Kasumi-1 (cell line): ENCODE data around the gene GLDN.

Source experiments
- DNase-seq, 2 experiments: peaks; one replicate each; lab custom pipeline; 2025; lab: John Stamatoyannopoulos, UW

GLDN gene

DNA sequence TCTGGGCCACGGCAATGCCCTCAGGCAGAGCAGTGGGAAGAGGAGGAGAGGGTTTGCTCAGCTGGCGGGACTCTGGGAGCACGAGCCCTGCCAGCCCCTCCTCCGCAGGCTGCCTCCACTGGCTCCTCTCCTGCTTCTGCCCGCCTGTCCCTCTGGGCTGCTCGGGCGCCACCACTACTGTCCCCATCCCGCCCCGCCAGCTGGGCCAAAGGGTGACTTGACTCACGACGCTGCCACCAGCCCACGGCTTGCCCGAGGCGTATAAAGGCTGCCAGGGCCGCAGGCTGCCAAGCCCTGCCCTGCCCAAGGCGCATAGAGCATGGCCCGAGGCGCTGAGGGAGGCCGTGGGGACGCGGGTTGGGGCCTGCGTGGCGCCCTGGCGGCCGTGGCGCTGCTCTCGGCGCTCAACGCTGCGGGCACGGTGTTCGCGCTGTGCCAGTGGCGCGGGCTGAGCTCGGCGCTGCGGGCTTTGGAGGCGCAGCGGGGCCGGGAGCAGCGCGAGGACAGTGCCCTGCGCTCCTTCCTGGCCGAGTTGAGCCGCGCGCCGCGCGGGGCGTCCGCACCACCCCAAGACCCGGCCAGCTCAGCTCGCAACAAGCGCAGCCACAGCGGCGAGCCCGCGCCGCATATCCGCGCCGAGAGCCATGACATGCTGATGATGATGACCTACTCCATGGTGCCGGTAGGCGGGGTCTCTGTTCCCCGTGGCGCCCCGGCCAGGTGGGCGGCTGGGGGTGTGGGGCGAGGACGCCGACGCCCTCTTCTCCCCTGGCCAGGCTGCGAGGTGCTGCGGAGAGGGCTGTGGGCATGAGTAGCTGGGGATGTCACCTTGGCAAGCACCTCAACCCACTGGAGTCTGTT, at the start of gene GLDN:
Gene GLDN (plus strand): TSS at position 290 of the 861 bp plus-strand sequence. CDS start 30 bp downstream, at position 320.
- DNase-seq: no peak

DNA sequence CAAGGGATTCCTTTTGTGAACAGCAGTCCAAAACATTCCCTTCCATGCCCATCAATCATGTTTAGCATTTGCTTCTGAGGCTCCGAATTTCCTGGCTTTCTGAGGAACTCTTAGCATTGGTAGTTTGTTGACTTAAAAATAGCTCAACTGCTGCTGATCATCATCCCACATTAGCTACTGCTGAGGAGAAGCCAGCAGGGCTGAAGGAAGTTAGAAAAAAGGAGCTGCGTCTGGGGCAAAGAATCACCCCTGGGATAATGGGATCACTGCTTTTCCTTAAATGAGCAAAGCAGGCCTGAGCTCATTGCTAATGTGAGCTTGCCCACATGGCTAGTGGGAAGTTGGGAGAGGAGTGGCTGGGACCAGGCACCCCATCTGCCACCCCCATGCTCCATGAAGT, 42.8 kb upstream of the GLDN start:
- no peak for DNase-seq

DNA sequence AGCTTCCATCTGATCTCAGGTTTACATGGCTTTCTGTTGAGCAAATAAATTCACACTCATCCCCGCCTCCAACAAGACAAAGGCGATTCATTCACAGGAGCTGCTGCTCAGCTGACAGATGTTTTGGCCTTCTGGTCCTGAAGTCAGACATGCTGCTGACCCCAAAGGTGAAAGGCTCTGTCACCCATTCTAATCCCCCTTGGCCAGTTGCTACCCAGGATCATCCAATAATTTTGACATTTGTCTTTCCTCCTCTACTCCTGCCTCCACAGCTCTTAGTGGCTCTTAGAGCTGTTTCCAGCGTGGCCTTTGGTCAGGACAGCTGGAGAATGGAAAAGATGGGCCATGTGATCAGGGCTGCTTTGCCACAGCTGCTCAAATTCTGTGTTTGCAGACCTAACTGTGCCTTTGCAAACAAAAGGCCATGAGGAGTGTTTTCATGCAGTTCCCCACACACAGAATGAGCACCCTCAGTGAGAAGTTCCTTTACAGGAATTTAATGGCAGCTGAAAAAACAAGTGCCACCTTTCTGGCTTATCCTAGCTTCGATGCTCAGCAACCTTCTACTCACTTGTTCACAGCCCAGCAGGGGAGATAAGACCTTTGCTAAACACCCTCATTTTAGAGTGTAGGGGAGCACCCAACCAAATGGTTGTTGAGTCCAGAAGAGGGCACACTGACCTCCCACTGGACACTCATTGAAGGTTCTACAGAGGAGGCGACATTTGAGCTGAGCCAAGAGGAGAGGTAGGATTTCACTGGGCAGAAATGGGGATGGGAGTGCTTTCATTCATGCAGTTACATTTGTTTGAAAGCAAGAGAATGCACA, 42.1 kb upstream of the GLDN start:
- no peak for DNase-seq

DNA sequence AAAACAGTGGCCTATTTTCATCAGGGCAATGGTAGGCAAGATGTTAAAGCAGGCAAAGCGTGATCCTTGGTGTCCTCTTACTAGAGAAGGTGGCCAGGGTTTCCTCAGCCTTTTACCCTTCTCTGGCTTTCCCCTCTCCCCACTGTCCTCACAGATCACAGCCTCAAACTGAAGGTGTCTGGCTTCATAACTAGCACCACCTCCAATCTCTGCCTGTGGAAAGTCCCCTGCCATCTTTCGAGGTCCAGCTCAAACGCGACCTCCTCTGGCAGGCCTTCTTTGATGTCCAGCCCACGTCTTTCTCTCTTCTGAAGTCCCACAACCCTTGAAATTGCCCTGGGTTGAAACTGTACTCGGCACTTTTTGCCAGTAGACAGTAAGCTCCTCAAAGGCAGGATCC, 39.0 kb upstream of the GLDN start:
- DNase-seq: no peak

DNA sequence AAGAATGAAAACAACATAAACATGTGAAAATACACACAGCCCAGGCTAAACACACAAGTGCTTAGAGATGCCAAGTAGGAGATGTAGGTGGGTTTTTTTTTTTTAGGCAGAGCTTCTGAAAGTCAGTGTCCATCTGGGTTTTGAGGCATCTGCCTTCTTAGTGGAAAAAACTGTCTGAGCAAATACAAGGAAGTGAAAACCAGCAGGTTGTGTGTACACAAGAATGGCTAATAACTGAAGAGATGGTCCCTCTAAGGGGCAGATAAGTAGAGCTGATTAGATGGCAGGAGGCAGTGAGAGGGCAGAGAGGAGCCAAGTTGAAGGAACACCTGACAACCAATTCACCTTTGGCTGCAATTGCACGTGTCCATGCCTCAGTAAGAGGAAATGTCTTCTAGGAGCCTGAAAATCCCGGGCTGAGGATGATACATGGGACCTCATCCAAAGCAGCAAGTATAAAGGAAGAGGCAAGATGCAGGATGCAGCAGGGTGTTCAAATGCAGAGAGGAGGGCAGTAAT, 37.9 kb upstream of the GLDN start:
- no peak for DNase-seq

DNA sequence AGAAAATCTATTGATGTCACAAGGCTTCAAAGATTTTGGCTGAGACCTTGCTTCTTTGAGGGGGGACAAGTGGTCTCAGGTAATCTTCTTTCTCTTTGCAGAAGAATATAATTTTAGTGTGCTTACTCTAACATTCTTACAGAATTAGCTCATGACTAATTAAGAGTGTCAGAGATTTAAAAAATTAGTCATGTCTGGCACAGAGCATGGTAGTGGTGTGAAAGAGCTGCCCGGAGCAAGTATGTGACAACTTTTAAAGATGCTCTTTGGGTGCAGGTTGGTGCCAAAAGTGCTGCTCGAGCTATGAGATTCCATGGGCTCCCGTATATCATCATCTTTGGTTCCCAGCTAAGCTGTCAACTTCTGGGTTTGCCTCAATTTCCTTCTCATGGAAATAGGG, 34.1 kb upstream of the GLDN start:
- no peak for DNase-seq

DNA sequence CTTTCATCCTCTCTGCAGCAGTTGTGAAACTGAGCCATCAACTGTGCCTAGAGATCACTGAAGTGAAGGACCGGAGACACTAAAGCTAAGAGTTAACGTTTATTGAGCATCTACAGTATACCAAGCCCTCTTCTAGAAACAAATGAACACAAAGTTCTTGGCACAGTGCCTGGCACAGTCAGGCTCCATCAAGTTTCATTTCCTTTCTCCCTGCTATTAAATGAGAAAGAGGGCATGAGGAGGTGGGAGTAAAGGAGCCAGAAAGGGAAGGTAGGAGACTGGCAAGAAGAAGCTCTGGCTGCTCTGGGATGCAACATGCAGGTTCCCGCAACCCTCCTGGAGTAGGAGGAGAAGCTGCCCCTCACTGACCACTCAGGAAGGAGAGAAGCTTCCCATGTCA, 33.6 kb upstream of the GLDN start:
- no peak for DNase-seq

DNA sequence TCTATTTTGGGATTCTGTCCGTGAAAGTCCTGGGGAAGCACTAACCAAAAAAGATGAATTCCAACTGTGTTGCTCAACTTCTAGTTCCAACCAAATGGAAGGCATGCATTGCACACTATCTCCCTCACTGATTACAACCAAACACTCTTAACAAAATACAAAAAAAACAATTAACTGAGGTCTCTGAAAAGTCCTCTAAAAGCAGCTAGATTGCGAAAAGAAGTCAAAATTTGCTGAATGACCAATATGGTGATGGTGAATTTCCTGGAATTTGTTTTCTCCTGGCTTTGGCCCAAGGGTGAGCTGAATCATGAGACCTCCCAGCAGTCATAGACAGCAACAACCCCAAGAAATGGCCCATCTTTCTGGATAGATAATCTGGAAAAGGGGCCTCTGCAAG, 31.4 kb upstream of the GLDN start:
- no peak for DNase-seq

DNA sequence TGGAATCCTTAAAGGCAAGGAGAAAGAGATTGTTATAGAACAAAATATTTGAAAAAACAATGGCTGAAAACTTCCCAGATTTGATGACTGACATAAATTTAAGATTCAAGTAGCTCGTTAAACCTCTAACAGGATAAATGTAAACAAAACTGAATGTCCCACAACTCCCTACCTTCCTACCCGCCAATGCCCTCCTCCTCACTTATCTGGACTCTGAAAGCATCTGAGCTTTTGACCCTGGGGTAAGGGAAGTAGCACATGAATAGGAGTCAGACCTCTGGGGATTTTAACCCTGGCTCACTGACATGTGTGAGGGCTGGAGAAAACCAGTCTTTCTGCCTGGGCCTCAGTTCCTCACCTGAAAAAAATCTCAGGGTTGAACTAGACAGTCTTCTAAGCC, 29.9 kb upstream of the GLDN start:
- DNase-seq: no peak

DNA sequence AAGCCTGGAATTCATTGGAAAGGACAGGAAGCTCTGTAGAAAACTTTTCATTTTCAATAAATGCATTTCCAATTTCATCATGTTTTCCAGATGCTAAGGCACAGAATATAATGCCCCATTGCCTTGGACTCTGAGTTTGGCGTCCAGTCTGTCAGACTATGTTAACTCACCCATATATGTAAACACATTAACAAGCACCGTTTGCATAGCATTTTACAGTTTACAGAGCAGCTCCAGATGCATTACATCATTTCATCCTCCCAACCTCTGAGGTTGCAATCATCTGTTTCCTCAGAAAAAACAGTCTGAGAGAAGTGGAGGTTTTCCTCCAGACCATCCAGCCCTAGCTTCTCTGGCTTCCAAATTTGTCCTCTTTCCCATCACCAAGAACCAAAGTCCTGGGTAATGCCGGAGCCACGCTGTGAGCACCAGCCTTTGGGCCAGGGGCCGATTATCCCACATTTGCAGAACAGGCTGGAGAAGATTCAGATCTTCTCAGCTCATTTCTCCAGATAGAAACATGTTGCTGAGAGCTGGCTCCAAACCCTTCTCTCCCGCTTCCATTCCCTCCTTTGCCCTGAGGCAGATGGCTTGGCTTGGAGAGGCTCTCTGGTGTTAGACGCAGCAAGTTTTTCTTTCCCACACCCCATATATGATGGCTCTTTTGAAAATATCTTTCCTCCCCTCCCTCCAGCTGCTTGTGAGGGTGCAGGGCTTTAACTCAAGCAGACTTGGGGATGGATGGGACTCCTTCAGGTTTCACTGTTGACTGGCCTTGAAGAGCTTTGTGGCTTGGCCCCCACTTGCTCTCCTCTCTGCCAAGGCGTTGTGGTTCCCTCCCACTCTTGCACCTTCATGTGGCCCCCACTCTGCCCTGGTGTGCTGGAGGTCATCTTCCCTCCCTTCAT, 29.0 kb upstream of the GLDN start:
- no peak for DNase-seq

DNA sequence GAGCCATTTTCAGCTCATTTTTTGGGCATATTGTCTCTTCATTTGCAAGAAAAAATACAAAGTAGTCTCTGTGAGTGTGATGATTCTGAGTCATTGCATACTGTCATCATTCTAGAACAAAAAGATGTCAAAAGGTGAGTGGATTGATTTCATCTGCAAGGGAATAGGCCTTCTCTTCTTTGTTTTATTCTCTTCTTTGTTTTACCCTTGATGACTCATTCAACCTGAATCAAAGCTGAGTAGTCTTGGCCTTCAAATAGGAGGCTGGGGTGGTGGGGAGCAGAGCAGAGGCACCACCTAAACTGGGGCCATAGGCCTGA, 28.4 kb upstream of the GLDN start:
- no peak for DNase-seq

DNA sequence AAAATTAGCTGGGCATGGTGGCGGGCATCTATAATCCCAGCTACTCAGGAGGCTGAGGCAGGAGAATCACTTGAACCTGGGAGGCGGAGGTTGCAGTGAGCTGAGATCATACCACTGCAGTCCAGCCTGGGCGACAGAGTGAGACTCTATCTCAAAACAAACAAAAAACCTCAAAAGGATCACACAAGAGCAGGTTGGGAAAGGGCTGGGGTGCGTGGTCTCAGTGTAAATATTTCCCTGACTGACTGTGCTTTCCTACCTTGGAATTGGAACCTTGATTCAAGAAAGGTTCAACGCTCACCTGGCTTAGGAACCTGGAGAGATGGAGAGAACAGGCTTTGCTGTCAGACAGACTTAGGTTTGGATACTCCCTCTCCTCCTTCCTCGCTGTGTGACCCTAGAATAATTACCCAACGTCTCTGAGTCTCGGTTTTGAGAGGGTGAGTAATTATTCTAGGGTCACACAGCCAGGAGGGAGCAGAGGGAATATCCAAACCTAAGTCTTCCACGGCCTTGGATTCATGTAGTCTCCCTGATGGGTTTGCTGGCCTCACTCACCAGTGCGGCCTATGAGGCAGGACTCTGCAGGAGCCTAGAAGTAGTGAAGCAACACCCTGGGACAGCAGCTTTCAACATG, 27.7 kb upstream of the GLDN start:
- no peak for DNase-seq

DNA sequence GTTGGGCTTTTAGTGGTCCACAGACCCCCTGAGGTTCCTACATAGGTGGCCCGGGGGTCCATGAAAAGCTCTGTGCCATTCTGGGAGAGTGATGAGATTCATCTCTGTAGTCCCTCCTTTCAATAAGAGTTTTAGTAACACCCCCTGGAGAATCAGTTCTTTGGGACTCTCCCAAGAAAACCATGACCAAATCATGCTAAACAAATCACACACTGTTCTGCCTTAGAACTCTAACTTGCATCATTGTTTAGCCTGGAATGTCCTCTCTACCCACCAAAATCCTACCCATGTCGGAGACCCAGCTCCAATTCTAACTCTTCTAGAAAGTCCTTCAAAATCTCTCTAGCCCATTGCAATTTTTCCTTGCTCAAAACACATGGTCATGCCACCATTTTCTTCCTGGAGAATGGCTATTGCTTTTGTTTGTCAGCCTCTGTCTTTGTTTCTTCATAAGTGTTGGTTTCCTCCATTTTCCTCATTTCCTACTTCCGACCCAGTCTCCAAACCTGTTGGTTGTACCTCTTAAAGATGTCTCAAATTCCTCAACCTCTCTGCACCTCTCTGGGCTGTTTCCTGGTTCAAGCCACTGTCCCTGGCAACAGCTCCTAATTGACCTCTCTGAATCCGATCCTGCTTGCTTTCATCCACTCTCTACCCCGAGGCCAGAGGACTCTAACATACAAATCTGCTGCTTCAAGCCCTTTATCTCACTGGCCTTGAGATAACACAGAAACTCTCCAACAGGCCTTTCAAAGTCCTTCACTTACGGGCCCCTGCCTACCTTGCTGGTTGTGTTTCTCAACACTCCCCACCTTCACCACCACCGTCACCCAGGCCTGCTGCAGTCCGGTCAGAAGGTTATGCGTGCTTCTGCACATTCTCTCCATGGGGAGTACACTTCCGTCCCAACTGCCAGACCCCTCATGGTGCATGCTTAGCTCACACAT, 26.8 kb upstream of the GLDN start:
- no peak for DNase-seq

DNA sequence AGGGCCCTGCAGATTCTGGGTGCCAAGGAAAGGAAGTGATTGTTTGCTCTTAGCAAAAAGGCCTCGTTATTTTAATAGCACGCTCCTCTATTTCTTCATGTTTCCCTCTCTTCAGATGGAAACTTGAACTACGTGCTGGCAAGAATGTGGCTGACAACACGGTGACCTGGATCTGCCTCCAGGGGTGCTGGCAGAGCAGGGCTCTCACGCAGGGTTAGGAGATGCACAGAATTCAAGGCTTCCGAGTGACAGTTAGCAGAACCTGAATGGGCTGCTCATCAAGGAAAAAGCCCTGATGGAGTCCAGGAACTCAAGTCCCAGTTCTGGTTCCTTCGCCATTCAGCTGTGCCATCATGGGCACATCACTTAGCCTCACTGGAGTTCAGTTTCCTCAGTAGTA, 25.7 kb upstream of the GLDN start:
- DNase-seq: no peak

DNA sequence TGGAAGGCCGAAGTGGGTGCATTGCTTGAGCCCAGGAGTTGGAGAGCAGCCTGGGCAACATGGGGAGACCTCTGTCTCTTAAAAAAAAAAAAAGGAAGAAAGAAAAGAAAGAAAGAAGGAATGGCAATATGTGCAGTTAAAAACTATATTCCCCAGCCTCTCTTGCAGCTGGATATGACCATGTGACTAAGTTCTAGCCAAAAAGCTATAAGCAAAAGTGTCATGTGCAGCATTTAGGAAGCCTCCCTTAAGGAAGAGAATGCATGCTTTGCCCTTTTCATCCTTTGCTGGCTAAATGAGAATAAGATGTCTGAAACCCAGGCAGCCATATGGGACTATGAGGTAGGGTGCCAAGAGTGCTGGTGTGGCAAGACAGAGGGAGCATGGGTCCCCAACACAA, 24.8 kb upstream of the GLDN start:
- no peak for DNase-seq

DNA sequence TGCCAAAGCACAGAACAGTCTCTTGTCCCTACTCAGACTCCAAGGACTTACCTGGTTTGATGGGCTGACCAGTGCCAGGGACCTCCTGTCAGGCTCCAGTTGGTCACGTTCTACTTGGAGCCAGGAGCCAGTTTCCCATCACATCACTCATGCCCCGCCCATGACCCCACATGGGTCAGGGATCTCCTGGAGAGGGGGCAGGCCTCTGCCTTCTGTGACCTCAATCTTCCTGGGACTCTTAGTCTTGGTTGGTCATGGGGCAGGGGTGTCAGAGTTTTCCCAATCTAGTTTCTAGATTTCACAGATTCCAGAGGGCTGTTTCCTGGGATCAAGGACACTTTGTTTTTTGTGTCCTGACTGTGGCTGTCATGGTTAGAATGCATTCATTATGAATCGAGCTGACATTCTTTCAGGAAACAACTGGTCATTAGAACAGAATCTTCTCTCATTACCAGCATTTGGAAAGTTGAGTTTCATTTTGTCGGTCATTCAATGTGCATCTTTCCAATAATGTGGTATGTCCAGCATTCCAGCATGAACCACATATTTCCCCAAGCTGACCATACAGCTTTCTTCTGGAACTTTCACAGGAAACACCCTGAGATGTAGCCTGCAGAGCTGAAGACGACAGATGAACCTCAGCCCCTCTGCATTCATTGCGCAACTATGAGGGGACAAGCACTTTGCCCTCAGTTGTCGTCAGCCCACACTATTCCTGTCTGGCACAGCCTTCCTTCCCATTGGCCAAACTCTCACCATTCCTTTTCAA, 22.9 kb upstream of the GLDN start:
- DNase-seq: no peak

DNA sequence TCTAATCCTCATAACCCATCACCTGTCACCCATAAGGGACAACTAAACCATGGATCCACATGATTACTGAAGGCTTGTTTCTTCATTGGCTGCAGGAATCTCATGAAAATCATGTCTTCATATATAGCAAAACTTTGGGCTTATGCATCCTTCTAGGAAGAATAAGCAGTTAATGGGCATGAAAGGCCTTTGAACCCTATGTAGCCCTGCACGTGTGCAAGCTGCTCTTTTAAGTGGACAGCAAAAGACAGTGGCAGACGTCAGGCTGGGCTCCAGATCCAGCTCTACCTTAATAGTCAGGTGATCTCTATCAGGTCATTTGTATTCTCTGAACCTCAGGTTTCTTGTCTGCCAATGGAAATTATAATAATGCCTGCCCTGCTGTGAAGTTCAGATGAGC, 21.9 kb upstream of the GLDN start:
- no peak for DNase-seq

DNA sequence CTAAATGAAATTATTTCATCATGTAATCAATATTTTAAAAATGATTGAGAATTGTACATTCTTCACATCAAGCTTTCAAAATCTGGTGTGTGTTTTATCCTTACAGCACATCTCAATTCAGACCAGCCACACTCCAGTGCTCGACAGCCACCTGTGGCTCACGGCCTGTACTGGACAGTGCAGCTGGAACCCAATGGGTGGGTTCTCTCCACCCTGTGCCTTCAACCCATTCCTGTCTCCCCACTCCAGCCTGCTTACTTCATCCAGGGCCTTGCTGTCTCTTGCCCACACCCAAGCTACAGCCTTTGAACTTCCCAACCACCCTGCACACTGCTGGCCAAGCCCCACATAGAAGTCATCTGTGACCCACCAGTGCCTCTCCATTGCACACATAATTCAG, 20.6 kb upstream of the GLDN start:
- no peak for DNase-seq

DNA sequence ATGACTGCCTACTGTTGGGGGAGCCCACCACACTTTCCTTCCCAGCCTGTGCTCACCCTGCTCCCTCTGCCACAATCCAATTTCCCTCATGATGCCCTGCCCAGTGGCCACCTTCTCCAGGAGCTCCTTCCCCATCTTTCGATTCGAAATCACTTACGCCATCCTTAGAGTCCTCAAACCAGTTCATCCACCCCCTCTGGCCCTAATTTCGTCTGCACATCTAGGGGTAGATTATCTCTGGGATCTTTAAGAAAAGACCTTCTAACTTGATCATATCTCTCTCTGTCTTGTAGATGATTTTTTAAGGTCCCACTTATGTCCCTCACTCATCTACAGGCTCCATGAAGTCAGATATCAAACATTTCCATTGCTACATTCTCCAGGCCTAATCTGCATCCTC, 20.1 kb upstream of the GLDN start:
- no peak for DNase-seq
